Measurements from ENCODE around the gene ATP6V0A1. TPM values are rescaled to one million over a fixed set of nuclear protein-coding genes. Genes with fewer than 3 reads are reported as not detected.
A peak's percentile ranks its signal among the peaks of the same experiment; 100 is the strongest.

The ATP6V0A1 gene
- total and polyA plus RNA-seq, 2 of the 4 experiments (the other 2 are of a cell fraction): 18.8 to 34.0 TPM

GRCh38 chr17:42409523-42410318 is 49.0 kb upstream of the ATP6V0A1 start:
- H3K9me1 ChIP-seq (ENCODE audit: insufficient read depth, low read length): peaks cover 32% of the 10 kb centered on the region
- H3K4me1 ChIP-seq (ENCODE audit: control insufficient read depth, insufficient read depth, low read length): peaks cover 40% of the 10 kb centered on the region
- dilution Hi-C loops (cut with HindIII; ENCODE audit: low sequenced_read_pairs, unreplicated experiment): no loop called here
- H2BK15ac ChIP-seq (ENCODE audit: low read depth, low read length): no peak overlapping the region; the same call in 2 of the 3 replicates
- no peak overlapping the region; the same call in 1 of the 2 replicates for H2BK20ac ChIP-seq (ENCODE audit: low read depth, low read length)
- peak overlapping the region; percentile 29; the same call in 1 of the 2 replicates for H2AK5ac ChIP-seq (ENCODE audit: low read depth, low read length)
- in situ Hi-C loops (cut with MboI; ENCODE audit: low sequenced_read_pairs): no loop called here
- peak overlapping the region; percentile 49; the same call in 1 of the 2 replicates for H3K23ac ChIP-seq (ENCODE audit: low read depth, low read length)
- H3K36me3 ChIP-seq (ENCODE audit: control insufficient read depth, insufficient read depth, low read length): peaks cover 19% of the 10 kb centered on the region
- TF ChIP-seq CHD1 (IDR thresholded peaks at IDR 0.05; ENCODE audit: low read depth, low read length) (no peak), FOS (IDR thresholded peaks at IDR 0.05; ENCODE audit: low read depth, low read length) (peak; percentile 75), RCOR1 (IDR thresholded peaks at IDR 0.05; ENCODE audit: insufficient replicate concordance, low read length) (peak; percentile 56), BHLHE40 (IDR thresholded peaks at IDR 0.05; ENCODE audit: low read depth, low read length) (no peak), ELK1 (IDR thresholded peaks at IDR 0.05; ENCODE audit: borderline replicate concordance, low read depth, low read length) (no peak), RFX5 (IDR thresholded peaks at IDR 0.05; ENCODE audit: low read depth, low read length) (no peak), RAD21 (IDR thresholded peaks at IDR 0.05; ENCODE audit: low read length) (0 out of 2 replicates have a peak, but pooled peaks have one; percentile 7), CTCF (conservative IDR thresholded peaks at IDR 0.05; ENCODE audit: low read depth, low read length) (no peak), CEBPB (IDR thresholded peaks at IDR 0.05; ENCODE audit: low read depth, low read length) (peak; percentile 66), POLR2A (IDR thresholded peaks at IDR 0.05; ENCODE audit: low read depth, low read length) (no peak), MAZ (IDR thresholded peaks at IDR 0.05; ENCODE audit: borderline replicate concordance, low read depth, low read length) (no peak), MXI1 (IDR thresholded peaks at IDR 0.05; ENCODE audit: borderline replicate concordance, low read depth, low read length) (0 out of 2 replicates have a peak, but pooled peaks have one; percentile 11)
- H2BK120ac ChIP-seq (ENCODE audit: low read depth, low read length): no peak overlapping the region
- H4K91ac ChIP-seq (ENCODE audit: insufficient read depth, low read depth, low read length): no peak overlapping the region
- peak overlapping the region; percentile 23 for H2AK9ac ChIP-seq (replicated peaks; ENCODE audit: low read depth, low read length, poor library complexity)
- peak; percentile 91 for DNase-seq
- H3K9ac ChIP-seq (ENCODE audit: low read depth, low read length): no peak overlapping the region
- peaks cover 100% of the 10 kb centered on the region for H4K20me1 ChIP-seq (ENCODE audit: insufficient read depth, low read length)
- intact Hi-C loops (cut with micrococcal nuclease): loop anchor here (5.0 kb wide), 1 partner anchor 108 kb away; no protein-coding TSS in a partner anchor
- peaks cover 0 to 65% of the 10 kb centered on the region in 2 experiments; a peak in 2 of 4 replicates for H3K79me1 ChIP-seq (ENCODE audit: low read depth in 1 of 2, low read length in 2 of 2)
- peak overlapping the region; percentile 38 for H3K4ac ChIP-seq (ENCODE audit: low read depth, low read length)
- no peak overlapping the region for H2AFZ ChIP-seq (replicated peaks; ENCODE audit: low read length, poor library complexity)
- no peaks in the 10 kb centered on the region for H3K9me3 ChIP-seq (ENCODE audit: control insufficient read depth, insufficient read depth, low read length)
- peak overlapping the region; percentile 39 for H2BK5ac ChIP-seq (ENCODE audit: low read depth, low read length, poor library complexity, severe bottlenecking)
- H3K18ac ChIP-seq (ENCODE audit: low read depth, low read length): no peak overlapping the region
- H3K56ac ChIP-seq (ENCODE audit: extremely low read depth, insufficient read depth, low read length): no peak overlapping the region
- no CpG with 5 or more reads among the region's 5 CpGs for WGBS, 2 experiments (ENCODE audit: extremely low coverage in 2 of 2, insufficient read length in 1 of 2)
- no peak overlapping the region for H3K4me3 ChIP-seq (ENCODE audit: insufficient read depth, low read depth, low read length)
- H4K5ac ChIP-seq (ENCODE audit: low read depth, low read length): no peak overlapping the region; the same call in 1 of the 2 replicates
- BruUV-seq (replicated peaks): no TSS peak
- peak overlapping the region; percentile 64 for H3K4me2 ChIP-seq (ENCODE audit: low read depth, low read length)
- H4K8ac ChIP-seq (ENCODE audit: low read depth in 2 of 2, low read length in 2 of 2): peak overlapping the region in 1 of 2 experiments; percentile 7; a peak in 1 of 4 replicates
- POLR2A ChIA-PET (ENCODE audit: unreplicated experiment): interaction anchor here (0.5 to 1.3 kb wide), 2 partner anchors 7 to 14 kb away, joined by 4 to 5 read pairs; partner anchors contain the start of gene CAVIN1
- no peaks in the 10 kb centered on the region for H3K27me3 ChIP-seq (ENCODE audit: control insufficient read depth, insufficient read depth, low read length)
- peak overlapping the region; percentile 65; the same call in 1 of the 2 replicates for H3K27ac ChIP-seq (ENCODE audit: insufficient read depth, low read length)
- peak; percentile 73 for ATAC-seq (ENCODE audit: low read depth)
- CTCF ChIA-PET: interaction anchor here (0.6 to 1.3 kb wide), 5 partner anchors 10 to 100 kb away, joined by 3 to 7 read pairs (median 3); partner anchors contain the start of gene CAVIN1
- peak overlapping the region; percentile 55 for H3K14ac ChIP-seq (replicated peaks; ENCODE audit: low read depth, low read length)

All from IMR-90 (cell line).